Cortex of kidney (tissue), 1 donor: Measurements from ENCODE around the gene KCTD16.

Experiments
- DNase-seq: peaks from one replicate; lab custom pipeline; 2025; lab: John Stamatoyannopoulos, UW

Gene KCTD16

GRCh38 chr5:144170276-144171024 is at the start of gene KCTD16, which contains the start of gene YIPF5:
TSS of gene KCTD16 (plus strand) at chr5:144170873.
TSS of gene YIPF5 (minus strand) at chr5:144170659. CDS start at chr5:144169955, 704 bp downstream.
- DNase-seq, result peak; percentile 81

- no peak for DNase-seq
These were observed 49.1 kb upstream of the KCTD16 start for GRCh38 chr5:144121577-144121976.

GRCh38 chr5:144122081-144122480 is 48.6 kb upstream of the KCTD16 start:
- no peak for DNase-seq

GRCh38 chr5:144122641-144123040 is 48.0 kb upstream of the KCTD16 start:
- DNase-seq, result no peak

GRCh38 chr5:144125163-144125726 is 45.4 kb upstream of the KCTD16 start:
- DNase-seq, result no peak

GRCh38 chr5:144126707-144127106 is 44.0 kb upstream of the KCTD16 start:
- DNase-seq, result no peak

- no peak for DNase-seq
These were observed 41.8 kb upstream of the KCTD16 start for GRCh38 chr5:144128844-144129243.

- DNase-seq, result no peak
These were observed 40.4 kb upstream of the KCTD16 start for GRCh38 chr5:144130306-144130705.

- no peak for DNase-seq
These were observed 39.4 kb upstream of the KCTD16 start for GRCh38 chr5:144131261-144131660.

- DNase-seq, result no peak
These were observed 37.5 kb upstream of the KCTD16 start for GRCh38 chr5:144133050-144133633.

- no peak for DNase-seq
These were observed 36.4 kb upstream of the KCTD16 start for GRCh38 chr5:144134194-144134826.

- no peak for DNase-seq
These were observed 35.4 kb upstream of the KCTD16 start for GRCh38 chr5:144135113-144135762.

GRCh38 chr5:144139586-144139985 is 31.1 kb upstream of the KCTD16 start:
- DNase-seq, result no peak

GRCh38 chr5:144141585-144141984 is 29.1 kb upstream of the KCTD16 start:
- DNase-seq, result no peak

GRCh38 chr5:144142139-144142823 is 28.4 kb upstream of the KCTD16 start:
- DNase-seq, result no peak

- DNase-seq, result no peak
These were observed 27.9 kb upstream of the KCTD16 start for GRCh38 chr5:144142824-144143162.

GRCh38 chr5:144143625-144144024 is 27.0 kb upstream of the KCTD16 start:
- no peak for DNase-seq

- no peak for DNase-seq
These were observed 25.5 kb upstream of the KCTD16 start for GRCh38 chr5:144144956-144145751.

- DNase-seq, result no peak
These were observed 19.6 kb upstream of the KCTD16 start for GRCh38 chr5:144151026-144151425.

- no peak for DNase-seq
These were observed 13.9 kb upstream of the KCTD16 start for GRCh38 chr5:144156767-144157171.

- no peak for DNase-seq
These were observed 8.0 kb upstream of the KCTD16 start for GRCh38 chr5:144162686-144163085.
